PC-3 (cell line): ENCODE measurements around the gene MR1. TPM values are rescaled to one million over a fixed set of nuclear protein-coding genes. Genes with fewer than 3 reads are reported as not detected.

ENCODE experiments used
- ATAC-seq: fragments of 200-7000 bp; cut with Tn5 transposase; 2 replicates; pipeline ENCODE4 v1.9.1; 2020; ENCODE audit warnings: mild to moderate bottlenecking, moderate library complexity
- BruUV-seq: library from RNA; stranded (reverse); fragments of 400-500 nt; replicated peaks from 2 replicates; lab custom pipeline; 2021; lab: Mats Ljungman, UMichigan
- CTCF ChIA-PET: fragments of 300-600 bp; sonication (Branson Sonifier 250); formaldehyde crosslinking; loops from one replicate; lab custom pipeline; 2022; ENCODE audit warnings: antibody characterized with exemption; lab: Charles Lee
- POLR2A ChIA-PET: fragments of 300-600 bp; sonication (Branson Sonifier 250); formaldehyde crosslinking; loops from one replicate; lab custom pipeline; 2022; ENCODE audit warnings: antibody characterized with exemption; ENCODE audit not compliant: unreplicated experiment; lab: Charles Lee
- DNase-seq: peaks from one replicate; pipeline ENCODE4 v3.0.0-alpha.2; 2015
- H2AFZ ChIP-seq: fragments of 300-600 bp; sonication (generic); 2 replicates; pipeline ENCODE4 v1.6.0; 2016; ENCODE audit warnings: antibody characterized with exemption, low read length
- H3F3A ChIP-seq: fragments of 300-600 bp; sonication (generic); one replicate; pipeline ENCODE4 v1.6.0; 2017; ENCODE audit warnings: antibody characterized with exemption, low read length, control low read depth, mild to moderate bottlenecking; ENCODE audit not compliant: unreplicated experiment
- H3K27ac ChIP-seq: fragments of 300-600 bp; sonication (generic); 2 replicates; pipeline ENCODE4 v1.5.1; 2016; ENCODE audit warnings: mild to moderate bottlenecking, low read length
- H3K27me3 ChIP-seq: fragments of 300-600 bp; sonication (generic); 2 replicates; pipeline ENCODE4 v1.6.1; 2016; ENCODE audit warnings: low read length, mixed read lengths
- H3K36me3 ChIP-seq: fragments of 300-600 bp; sonication (generic); 2 replicates; pipeline ENCODE4 v1.6.1; 2016; ENCODE audit warnings: low read depth, mixed run types, low read length, mixed read lengths
- H3K4me1 ChIP-seq: fragments of 300-600 bp; sonication (generic); 2 replicates; pipeline ENCODE4 v1.5.1; 2016; ENCODE audit warnings: low read length; ENCODE audit not compliant: insufficient read depth
- H3K4me2 ChIP-seq: fragments of 300-600 bp; sonication (generic); 2 replicates; pipeline ENCODE4 v1.6.0; 2016; ENCODE audit warnings: low read length
- H3K4me3 ChIP-seq: fragments of 300-600 bp; sonication (generic); 2 replicates; pipeline ENCODE4 v1.5.1; 2016; ENCODE audit warnings: mild to moderate bottlenecking, low read length, mixed read lengths
- H3K79me2 ChIP-seq: fragments of 300-600 bp; sonication (generic); 2 replicates; pipeline ENCODE4 v1.6.1; 2017; ENCODE audit warnings: low read length, mixed read lengths
- H3K9ac ChIP-seq: fragments of 300-600 bp; sonication (generic); 2 replicates; pipeline ENCODE4 v1.6.0; 2016; ENCODE audit warnings: mild to moderate bottlenecking, low read length
- H3K9me2 ChIP-seq: fragments of 300-600 bp; sonication (generic); replicated peaks from 2 replicates; pipeline ENCODE4 v1.6.1; 2016; ENCODE audit warnings: mixed run types, low read length, mixed read lengths
- H3K9me3 ChIP-seq: fragments of 300-600 bp; sonication (generic); 2 replicates; pipeline ENCODE4 v1.6.1; 2016; ENCODE audit warnings: low read length, mixed read lengths
- H4K20me1 ChIP-seq: fragments of 300-600 bp; sonication (generic); 2 replicates; pipeline ENCODE4 v1.6.1; 2016; ENCODE audit warnings: low read length, mixed read lengths
- EZH2 ChIP-seq: fragments of 300-600 bp; sonication (generic); IDR thresholded peaks from one replicate; pipeline ENCODE4 v1.6.1; 2017; ENCODE audit warnings: antibody characterized with exemption, mild to moderate bottlenecking, low read length; ENCODE audit not compliant: unreplicated experiment
- EZH2phosphoT487 ChIP-seq: fragments of 300-600 bp; sonication (generic); IDR thresholded peaks from 2 replicates; pipeline ENCODE4 v1.6.1; 2018; ENCODE audit warnings: mild to moderate bottlenecking, antibody characterized with exemption, low read length, borderline replicate concordance
- intact Hi-C: fragments of 100-400 bp; cut with micrococcal nuclease; formaldehyde crosslinking; loops from 2 replicates; pipeline ENCODE4 v1.9.0; 2023
- total RNA-seq: library from RNA; depleted of rRNA; stranded (reverse); fragments of >200 nt; gene quantifications from 2 replicates; pipeline ENCODE4 v1.2.3, GENCODE V29; 2014
- TF ChIP-seq, protein P1 (sequence below): fragments of 300-600 bp; sonication (generic); conservative IDR thresholded peaks from 2 replicates; pipeline ENCODE4 v1.5.1; 2017; ENCODE audit warnings: antibody characterized with exemption, low read depth, mild to moderate bottlenecking, low read length

Gene MR1
- total RNA-seq, 1 experiment from 2014 or later, result 3.4 TPM

DNA sequence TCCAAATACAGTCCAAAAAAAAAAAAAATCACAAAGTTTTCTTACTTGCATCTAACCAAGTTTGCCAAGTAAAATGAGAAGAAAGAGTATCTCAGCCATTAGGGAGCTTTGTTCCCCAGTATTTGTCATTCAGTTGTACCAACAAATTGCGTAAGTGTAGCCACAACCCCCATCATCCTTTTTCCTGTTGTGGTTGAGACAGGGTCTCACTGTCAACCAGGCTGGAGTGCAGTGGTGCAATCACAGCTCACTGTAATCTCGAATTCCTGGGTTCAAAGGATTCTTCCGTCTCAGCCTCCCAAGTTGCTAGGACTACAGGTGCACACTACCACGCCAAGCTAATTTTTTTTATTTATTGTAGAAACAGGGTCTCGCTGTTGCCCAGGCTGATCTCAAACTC lies 20.6 kb upstream of the MR1 start:
- no peaks in the 10 kb centered on the region for H3K9me3 ChIP-seq
- no peaks in the 10 kb centered on the region for H3K27me3 ChIP-seq
- intact Hi-C loops, result no loop called here
- no peak overlapping the region for H3K4me2 ChIP-seq
- TF ChIP-seq EZH2phosphoT487, result no peak
- TF ChIP-seq, protein P1, sequence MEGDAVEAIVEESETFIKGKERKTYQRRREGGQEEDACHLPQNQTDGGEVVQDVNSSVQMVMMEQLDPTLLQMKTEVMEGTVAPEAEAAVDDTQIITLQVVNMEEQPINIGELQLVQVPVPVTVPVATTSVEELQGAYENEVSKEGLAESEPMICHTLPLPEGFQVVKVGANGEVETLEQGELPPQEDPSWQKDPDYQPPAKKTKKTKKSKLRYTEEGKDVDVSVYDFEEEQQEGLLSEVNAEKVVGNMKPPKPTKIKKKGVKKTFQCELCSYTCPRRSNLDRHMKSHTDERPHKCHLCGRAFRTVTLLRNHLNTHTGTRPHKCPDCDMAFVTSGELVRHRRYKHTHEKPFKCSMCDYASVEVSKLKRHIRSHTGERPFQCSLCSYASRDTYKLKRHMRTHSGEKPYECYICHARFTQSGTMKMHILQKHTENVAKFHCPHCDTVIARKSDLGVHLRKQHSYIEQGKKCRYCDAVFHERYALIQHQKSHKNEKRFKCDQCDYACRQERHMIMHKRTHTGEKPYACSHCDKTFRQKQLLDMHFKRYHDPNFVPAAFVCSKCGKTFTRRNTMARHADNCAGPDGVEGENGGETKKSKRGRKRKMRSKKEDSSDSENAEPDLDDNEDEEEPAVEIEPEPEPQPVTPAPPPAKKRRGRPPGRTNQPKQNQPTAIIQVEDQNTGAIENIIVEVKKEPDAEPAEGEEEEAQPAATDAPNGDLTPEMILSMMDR, result no peak
- ChIA-PET POLR2A (no interaction called here), CTCF (interaction anchor here (0.9 kb wide), 1 partner anchor 131 kb away, joined by 3 read pairs; no protein-coding TSS in a partner anchor)
- no peak for ATAC-seq
- no peak overlapping the region for H3K4me3 ChIP-seq
- H3K79me2 ChIP-seq, result peaks cover 98% of the 10 kb centered on the region
- no peak overlapping the region for H3K27ac ChIP-seq
- H4K20me1 ChIP-seq, result peaks cover 40% of the 10 kb centered on the region
- no peak for DNase-seq
- BruUV-seq, result no TSS peak
- H3K9ac ChIP-seq, result no peak overlapping the region
- no peaks in the 10 kb centered on the region for H3F3A ChIP-seq
- no peaks in the 10 kb centered on the region for H3K9me2 ChIP-seq
- H3K36me3 ChIP-seq, result peaks cover 5% of the 10 kb centered on the region; the same call in 1 of the 2 replicates
- H3K4me1 ChIP-seq, result no peaks in the 10 kb centered on the region
- H2AFZ ChIP-seq, result no peak overlapping the region

DNA sequence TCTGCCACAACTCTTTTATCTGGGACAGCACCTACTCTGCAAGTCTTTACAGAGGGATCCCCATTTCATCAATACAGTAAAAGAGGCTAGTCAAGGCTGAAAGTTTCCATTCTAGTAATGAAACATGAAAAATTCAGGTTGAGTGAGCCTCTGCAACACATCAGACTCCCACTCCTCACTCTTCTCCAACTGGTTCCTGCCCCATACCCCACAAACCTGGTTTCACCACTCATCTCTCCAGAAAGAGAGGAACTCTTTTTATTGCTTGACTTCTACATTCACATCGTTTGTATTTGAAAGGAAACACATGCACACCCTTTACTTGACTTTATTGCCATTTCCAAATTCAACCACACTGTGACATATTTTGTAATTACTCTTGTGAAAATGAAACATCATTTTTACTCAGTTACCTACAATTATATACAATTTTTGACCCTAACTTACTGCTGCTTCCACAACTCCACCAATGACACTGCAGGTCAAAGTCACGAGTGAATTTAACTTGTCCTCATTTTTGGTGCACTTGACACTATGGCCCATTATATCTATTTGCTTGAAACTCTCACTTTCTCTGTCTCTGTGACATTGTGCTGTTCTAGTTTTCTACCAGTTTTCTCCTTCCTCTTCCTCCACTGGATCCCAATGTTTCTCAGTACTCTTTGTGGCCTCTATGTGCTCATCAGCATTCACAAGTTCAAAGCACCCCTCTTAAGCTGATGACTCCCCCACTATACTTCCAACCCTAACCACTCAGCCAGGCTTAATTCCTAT lies 19.1 kb upstream of the MR1 start:
- H3K9ac ChIP-seq, result no peak overlapping the region
- peaks cover 5% of the 10 kb centered on the region; the same call in 1 of the 2 replicates for H3K36me3 ChIP-seq
- no peak overlapping the region for H3K27ac ChIP-seq
- H3K4me3 ChIP-seq, result no peak overlapping the region
- DNase-seq (no peak), ATAC-seq (no peak)
- intact Hi-C loops, result no loop called here
- ChIA-PET POLR2A (no interaction called here), CTCF (no interaction called here)
- peaks cover 97% of the 10 kb centered on the region for H3K79me2 ChIP-seq
- H3K9me3 ChIP-seq, result no peaks in the 10 kb centered on the region
- no peak overlapping the region for H2AFZ ChIP-seq
- no peaks in the 10 kb centered on the region for H3K9me2 ChIP-seq
- TF ChIP-seq, protein P1, result no peak
- TF ChIP-seq EZH2, result no peak
- TF ChIP-seq EZH2phosphoT487, result no peak
- H3K27me3 ChIP-seq, result no peaks in the 10 kb centered on the region
- BruUV-seq, result no TSS peak
- H4K20me1 ChIP-seq, result peaks cover 52% of the 10 kb centered on the region
- no peaks in the 10 kb centered on the region for H3F3A ChIP-seq
- 0 out of 2 replicates have a peak, but pooled peaks cover 6% of the 10 kb centered on the region for H3K4me1 ChIP-seq
- no peak overlapping the region for H3K4me2 ChIP-seq

DNA sequence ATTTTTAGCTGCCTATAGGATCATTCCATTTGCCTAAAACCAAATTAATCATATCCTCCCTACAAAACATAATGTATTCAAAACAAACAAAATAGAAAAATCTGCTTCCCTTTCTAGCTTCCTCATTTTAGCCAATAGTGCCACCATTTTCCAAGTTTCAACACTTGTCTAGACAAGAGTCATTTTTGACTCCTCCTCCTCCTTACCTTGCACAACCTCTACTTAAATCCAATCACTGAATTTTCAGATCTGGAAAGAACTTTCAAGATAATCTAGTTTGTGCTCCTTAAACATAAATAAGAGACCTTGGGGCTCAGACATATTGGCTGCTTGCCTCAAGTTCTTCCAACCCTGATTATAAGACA lies 18.6 kb upstream of the MR1 start:
- no peak for TF ChIP-seq EZH2phosphoT487
- TF ChIP-seq, protein P1, result no peak
- TF ChIP-seq EZH2, result no peak
- H3K27me3 ChIP-seq, result no peaks in the 10 kb centered on the region
- H3K4me2 ChIP-seq, result no peak overlapping the region
- no peaks in the 10 kb centered on the region for H3K9me2 ChIP-seq
- no peaks in the 10 kb centered on the region for H3F3A ChIP-seq
- peaks cover 55% of the 10 kb centered on the region for H4K20me1 ChIP-seq
- no peak overlapping the region for H3K27ac ChIP-seq
- H3K9me3 ChIP-seq, result no peaks in the 10 kb centered on the region
- no peak overlapping the region for H3K4me3 ChIP-seq
- POLR2A ChIA-PET, result no interaction called here
- BruUV-seq, result no TSS peak
- DNase-seq (no peak), ATAC-seq (no peak)
- peaks cover 7% of the 10 kb centered on the region; the same call in 1 of the 2 replicates for H3K4me1 ChIP-seq
- no peak overlapping the region for H2AFZ ChIP-seq
- CTCF ChIA-PET, result no interaction called here
- H3K9ac ChIP-seq, result no peak overlapping the region
- H3K36me3 ChIP-seq, result peaks cover 5% of the 10 kb centered on the region; the same call in 1 of the 2 replicates
- H3K79me2 ChIP-seq, result peaks cover 99% of the 10 kb centered on the region
- intact Hi-C loops, result no loop called here
